Activated CD4-positive, alpha-beta T cell treated with anti-CD3 and anti-CD28 coated beads for 36 hours (primary cell): ENCODE measurements around the gene AMY1A. TPM values are rescaled to one million over a fixed set of nuclear protein-coding genes. Genes with fewer than 3 reads are reported as not detected.
"Not testable (repeated sequence)": the region's sequence is repeated elsewhere in the genome, so short reads cannot be mapped to it uniquely, and the experiment has no call there.

ENCODE experiments used
- ATAC-seq: fragments of 200-7000 bp; cut with Tn5 transposase; one replicate; pipeline ENCODE4 v1.10.0; 2021; ENCODE audit warnings: mild to moderate bottlenecking, moderate library complexity
- CTCF ChIA-PET: fragments of 350-600 bp; sonication (Branson Sonifier 250); formaldehyde crosslinking; loops from one replicate; lab custom pipeline; 2021; ENCODE audit warnings: antibody characterized with exemption; lab: Charles Lee
- POLR2A ChIA-PET: fragments of 350-600 bp; sonication (Branson Sonifier 250); formaldehyde crosslinking; loops from one replicate; lab custom pipeline; 2021; ENCODE audit warnings: antibody characterized with exemption, inconsistent platforms; lab: Charles Lee
- DNase-seq: peaks from one replicate; pipeline ENCODE4 v3.0.0-alpha.2; 2020
- H3K27ac Mint-ChIP-seq: one replicate; pipeline ENCODE4 v1.8.0; 2021; ENCODE audit warnings: mixed read lengths
- H3K27me3 Mint-ChIP-seq: one replicate; pipeline ENCODE4 v1.8.0; 2021; ENCODE audit warnings: mixed read lengths
- H3K36me3 Mint-ChIP-seq: one replicate; pipeline ENCODE4 v1.8.0; 2021; ENCODE audit warnings: low read depth, mixed read lengths
- H3K4me1 Mint-ChIP-seq: one replicate; pipeline ENCODE4 v1.8.0; 2021; ENCODE audit warnings: mixed read lengths
- H3K4me3 Mint-ChIP-seq: one replicate; pipeline ENCODE4 v1.8.0; 2021; ENCODE audit warnings: mild to moderate bottlenecking, moderate library complexity, mixed read lengths
- H3K9me3 Mint-ChIP-seq: one replicate; pipeline ENCODE4 v1.8.0; 2021; ENCODE audit warnings: low read depth, mixed read lengths
- intact Hi-C, 2 experiments: fragments of 100-400 bp; cut with DNase I in 1 of 2; cut with micrococcal nuclease in 1 of 2; formaldehyde crosslinking; loops; one replicate each; pipeline versions ENCODE4 v1.14.2 to v1.15.1; 2022 to 2024; cut with DNase I, micrococcal nuclease
- total RNA-seq, 2 experiments: library from RNA; stranded (reverse); gene quantifications; one replicate each; pipeline ENCODE4 v1.2.3, GENCODE V29; 2021

Gene AMY1A
- total RNA-seq, 2 experiments from 2014 or later = not detected

DNA sequence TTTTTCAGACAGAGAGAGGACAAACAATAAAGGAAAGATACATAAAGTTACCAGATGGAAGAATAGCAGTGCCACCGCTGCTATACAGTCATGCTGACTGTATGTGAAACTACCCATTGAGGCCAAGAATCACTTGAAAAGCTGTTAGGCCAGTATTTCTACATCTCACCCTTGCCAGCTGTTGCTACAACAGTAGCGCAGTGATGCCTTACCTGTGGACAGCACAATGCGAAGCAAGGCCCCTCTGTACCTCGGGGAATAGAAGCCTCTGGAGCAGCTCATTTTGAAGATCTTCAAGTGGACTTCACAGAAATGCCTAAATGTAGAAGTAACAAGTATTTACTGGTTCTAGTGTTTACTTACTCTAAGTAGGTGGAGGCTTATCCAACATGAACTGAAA lies 45.1 kb downstream of the AMY1A start:
- ATAC-seq, CTCF ChIA-PET, H3K27ac Mint-ChIP-seq: not testable (repeated sequence)

DNA sequence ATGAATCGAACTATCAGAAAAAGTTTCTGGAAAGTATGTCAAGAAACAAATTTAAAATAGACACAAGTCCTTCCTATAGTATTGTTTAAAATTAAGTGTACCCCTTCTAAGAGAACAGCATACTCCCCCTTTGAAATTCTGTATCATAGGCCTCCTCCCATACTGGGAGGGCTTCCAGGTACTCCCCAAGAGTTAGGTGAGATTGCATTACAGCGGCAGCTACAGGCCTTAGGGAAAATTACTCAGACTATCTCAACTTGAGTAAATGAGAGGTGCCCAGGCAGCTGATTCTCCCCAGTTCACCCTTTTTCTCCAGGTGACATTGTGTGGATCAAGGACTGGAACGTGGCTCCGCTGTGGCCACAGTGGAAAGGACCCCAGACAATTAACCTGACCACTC lies 45.7 kb downstream of the AMY1A start:
- H3K36me3 Mint-ChIP-seq, CTCF ChIA-PET, H3K27me3 Mint-ChIP-seq: not testable (repeated sequence)

More for the DNA sequence above, 45.1 kb downstream of the AMY1A start:
- H3K27me3 Mint-ChIP-seq, H3K4me3 Mint-ChIP-seq, H3K9me3 Mint-ChIP-seq, H3K36me3 Mint-ChIP-seq, DNase-seq, intact Hi-C loops, POLR2A ChIA-PET, H3K4me1 Mint-ChIP-seq: not testable (repeated sequence)

GRCh38 chr1:103707670-103708069 lies 52.1 kb downstream of the AMY1A start:
- CTCF ChIA-PET, H3K27ac Mint-ChIP-seq: not testable (repeated sequence)

More for the DNA sequence above, 45.7 kb downstream of the AMY1A start:
- H3K4me1 Mint-ChIP-seq, intact Hi-C loops, H3K4me3 Mint-ChIP-seq, DNase-seq, ATAC-seq, H3K27ac Mint-ChIP-seq, POLR2A ChIA-PET, H3K9me3 Mint-ChIP-seq: not testable (repeated sequence)

DNA sequence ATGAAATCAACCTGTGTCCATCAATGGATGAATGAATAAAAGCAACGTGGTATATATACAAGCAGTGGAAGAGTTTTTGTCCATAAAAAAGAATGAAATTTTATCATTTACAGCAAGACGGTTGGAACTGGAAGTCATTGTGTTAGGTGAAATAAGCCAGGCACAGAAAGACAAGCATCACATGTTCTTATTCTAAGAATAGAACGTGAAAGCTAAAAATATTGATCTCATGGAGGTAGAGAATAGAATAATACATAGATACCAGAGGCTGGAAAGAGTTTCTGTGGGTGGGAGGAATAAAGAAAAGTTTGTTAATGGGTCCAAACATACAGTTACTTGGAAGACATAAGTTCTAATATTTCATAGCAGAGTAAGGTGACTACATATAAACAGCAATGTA lies 54.8 kb downstream of the AMY1A start:
- POLR2A ChIA-PET, H3K27ac Mint-ChIP-seq, H3K4me1 Mint-ChIP-seq, H3K36me3 Mint-ChIP-seq, intact Hi-C loops, DNase-seq, H3K4me3 Mint-ChIP-seq, ATAC-seq, CTCF ChIA-PET, H3K27me3 Mint-ChIP-seq, H3K9me3 Mint-ChIP-seq: not testable (repeated sequence)

More at GRCh38 chr1:103707670-103708069, 52.1 kb downstream of the AMY1A start:
- ATAC-seq, H3K4me3 Mint-ChIP-seq, DNase-seq, POLR2A ChIA-PET, H3K4me1 Mint-ChIP-seq, intact Hi-C loops, H3K36me3 Mint-ChIP-seq, H3K27me3 Mint-ChIP-seq, H3K9me3 Mint-ChIP-seq: not testable (repeated sequence)

Other genes starting within 250 kb of the AMY1A start
- gene RNPC3, start 130.1 kb upstream of the AMY1A start, total RNA-seq = 10 to 100 TPM; 18.1 to 28.4 TPM
- 1 to 10 TPM; 3.5 to 3.6 TPM for gene AMY2B, start 84.2 kb upstream of the AMY1A start, total RNA-seq
- gene AMY2A, start 38.3 kb upstream of the AMY1A start, total RNA-seq = not detected
- not detected for gene AMY1B, start 40.5 kb downstream of the AMY1A start, total RNA-seq
- gene AMY1C, start 94.1 kb downstream of the AMY1A start, total RNA-seq = not detected